Naive thymus-derived CD4-positive, alpha-beta T cell (primary cell): ENCODE data around the gene TXNRD2. TPM values are rescaled to one million over a fixed set of nuclear protein-coding genes. Genes with fewer than 3 reads are reported as not detected.

ENCODE experiments used
- ATAC-seq: fragments of 150-1000 bp; cut with Tn5 transposase; 2 replicates; pipeline ENCODE4 v1.10.0; 2021; ENCODE audit warnings: mild to moderate bottlenecking, moderate library complexity
- CTCF ChIA-PET: fragments of 350-600 bp; sonication (Branson Sonifier 250); formaldehyde crosslinking; loops from one replicate; lab custom pipeline; 2021; ENCODE audit warnings: antibody characterized with exemption; lab: Charles Lee
- POLR2A ChIA-PET: fragments of 350-600 bp; sonication (Branson Sonifier 250); formaldehyde crosslinking; loops from one replicate; lab custom pipeline; 2021; ENCODE audit warnings: antibody characterized with exemption, inconsistent platforms; lab: Charles Lee
- DNase-seq, 9 donors: peaks; one replicate each; pipeline versions ENCODE4 v3.0.0 to v3.0.0-alpha.2; 2020 to 2022; ENCODE audit warnings: mixed read lengths in 1 of 9
- H3K27ac ChIP-seq: one replicate; pipeline ENCODE4 v1.7.0; 2013; ENCODE audit warnings: mild to moderate bottlenecking, low read depth, low read length, moderate library complexity
- H3K27me3 ChIP-seq, 2 donors: one replicate each; pipeline ENCODE4 v1.7.0; 2013; ENCODE audit warnings: low read length in 2 of 2, mild to moderate bottlenecking in 2 of 2, moderate library complexity in 2 of 2; ENCODE audit not compliant: control insufficient read depth in 2 of 2, insufficient read depth in 2 of 2
- H3K36me3 ChIP-seq, 3 experiments: 1 replicate in 2 of 3; 2 replicates in 1 of 3; pipeline ENCODE4 v1.7.0; 2013; ENCODE audit warnings: low read length in 3 of 3, mild to moderate bottlenecking in 3 of 3, moderate library complexity in 1 of 3; ENCODE audit not compliant: insufficient read depth in 3 of 3, control insufficient read depth in 2 of 3
- H3K4me1 ChIP-seq, 2 donors: one replicate each; pipeline ENCODE4 v1.7.0; 2013; ENCODE audit warnings: low read length in 2 of 2, mild to moderate bottlenecking in 2 of 2, moderate library complexity in 1 of 2; ENCODE audit not compliant: control insufficient read depth in 2 of 2, insufficient read depth in 2 of 2
- H3K4me3 ChIP-seq: 2 replicates; pipeline ENCODE4 v1.7.0; 2013; ENCODE audit warnings: mild to moderate bottlenecking, low read length
- H3K9me3 ChIP-seq, 3 experiments: 1 replicate in 2 of 3; 2 replicates in 1 of 3; pipeline ENCODE4 v1.7.0; 2013; ENCODE audit warnings: low read length in 3 of 3; ENCODE audit not compliant: control insufficient read depth in 2 of 3
- H3K27ac Mint-ChIP-seq, 9 donors: one replicate each; pipeline ENCODE4 v1.8.0; 2020 to 2022; ENCODE audit warnings: mixed read lengths in 9 of 9, mild to moderate bottlenecking in 8 of 9, moderate library complexity in 5 of 9, inconsistent platforms in 2 of 9
- H3K27me3 Mint-ChIP-seq, 5 donors: one replicate each; pipeline ENCODE4 v1.8.0; 2021 to 2022; ENCODE audit warnings: mixed read lengths in 5 of 5, mild to moderate bottlenecking in 1 of 5
- H3K36me3 Mint-ChIP-seq, 5 donors: one replicate each; pipeline ENCODE4 v1.8.0; 2020 to 2022; ENCODE audit warnings: mixed read lengths in 5 of 5, mild to moderate bottlenecking in 3 of 5, inconsistent platforms in 1 of 5
- H3K4me1 Mint-ChIP-seq, 7 donors: one replicate each; pipeline ENCODE4 v1.8.0; 2020 to 2022; ENCODE audit warnings: mixed read lengths in 7 of 7, mild to moderate bottlenecking in 3 of 7, inconsistent platforms in 1 of 7
- H3K4me3 Mint-ChIP-seq, 10 donors: one replicate each; pipeline ENCODE4 v1.8.0; 2020 to 2022; ENCODE audit warnings: mild to moderate bottlenecking in 10 of 10, mixed read lengths in 10 of 10, moderate library complexity in 6 of 10, inconsistent platforms in 2 of 10
- H3K9me3 Mint-ChIP-seq, 11 donors: one replicate each; pipeline ENCODE4 v1.8.0; 2020 to 2022; ENCODE audit warnings: mixed read lengths in 11 of 11, mild to moderate bottlenecking in 4 of 11, inconsistent platforms in 1 of 11, moderate library complexity in 1 of 11
- intact Hi-C, 2 donors: fragments of 100-400 bp; cut with micrococcal nuclease; formaldehyde crosslinking; loops; one replicate each; pipeline ENCODE4 v1.15.1; 2023
- polyA plus RNA-seq, 2 donors: library from polyadenylated mRNA; unstranded; fragments of 300-500 nt; fragmentation: Illumina TruSeq; gene quantifications; one replicate each; pipeline ENCODE4 v1.2.3, GENCODE V29; 2021
- total RNA-seq, 6 experiments: library from RNA in 5 of 6; stranded (reverse) in 5 of 6; gene quantifications; 1 replicate in 5 of 6; 2 replicates in 1 of 6; pipeline ENCODE4 v1.2.3 and lab custom pipeline; 2021 to 2026

Gene TXNRD2
- total and polyA plus RNA-seq, 7 experiments from 2014 or later: 14.0 to 39.0 (median 26.1) TPM

GRCh38 chr22:19984201-19984753 lies 42.7 kb upstream of the TXNRD2 start:
- ATAC-seq (no peak), DNase-seq (no peak)
- no peaks in the 10 kb centered on the region for H3K36me3 Mint-ChIP-seq
- ChIA-PET CTCF (no interaction called here), POLR2A (no interaction called here)
- no peaks in the 10 kb centered on the region for H3K9me3 ChIP-seq
- H3K4me3 Mint-ChIP-seq: peak overlapping the region in 2 of 10 donors; percentile 4 to 63
- H3K27me3 Mint-ChIP-seq: peaks cover 0 to 7% (median 0%) of the 10 kb centered on the region in 5 donors
- no peaks in the 10 kb centered on the region for H3K4me1 ChIP-seq
- intact Hi-C loops: loop anchor here in 1 of 2 donors (10.0 kb wide), 1 partner anchor 311 kb away; no protein-coding TSS in a partner anchor
- H3K27ac ChIP-seq: no peak overlapping the region
- H3K9me3 Mint-ChIP-seq: no peaks in the 10 kb centered on the region
- no peaks in the 10 kb centered on the region for H3K36me3 ChIP-seq
- peaks cover 0 to 3% (median 2%) of the 10 kb centered on the region in 7 donors for H3K4me1 Mint-ChIP-seq
- no peak overlapping the region for H3K4me3 ChIP-seq
- H3K27ac Mint-ChIP-seq: no peak overlapping the region
- H3K27me3 ChIP-seq: no peaks in the 10 kb centered on the region

- no peaks in the 10 kb centered on the region for H3K36me3 ChIP-seq
- DNase-seq: no peak
- no peaks in the 10 kb centered on the region for H3K9me3 ChIP-seq
- H3K27ac Mint-ChIP-seq: no peak overlapping the region
- H3K9me3 Mint-ChIP-seq: no peaks in the 10 kb centered on the region
- H3K4me3 Mint-ChIP-seq: peak overlapping the region in 1 of 10 donors; percentile 23
- no peak overlapping the region for H3K27ac ChIP-seq
- ChIA-PET POLR2A (no interaction called here), CTCF (no interaction called here)
- no peak overlapping the region for H3K4me3 ChIP-seq
- peaks cover 0 to 3% (median 2%) of the 10 kb centered on the region in 7 donors for H3K4me1 Mint-ChIP-seq
- intact Hi-C loops: loop anchor here in 1 of 2 donors (10.0 kb wide), 1 partner anchor 311 kb away; no protein-coding TSS in a partner anchor
- no peaks in the 10 kb centered on the region for H3K36me3 Mint-ChIP-seq
- peaks cover 0 to 7% (median 0%) of the 10 kb centered on the region in 5 donors for H3K27me3 Mint-ChIP-seq
- ATAC-seq: no peak
- H3K4me1 ChIP-seq: no peaks in the 10 kb centered on the region
- H3K27me3 ChIP-seq: no peaks in the 10 kb centered on the region
Observed at GRCh38 chr22:19983741-19984140, 42.1 kb upstream of the TXNRD2 start.

DNA sequence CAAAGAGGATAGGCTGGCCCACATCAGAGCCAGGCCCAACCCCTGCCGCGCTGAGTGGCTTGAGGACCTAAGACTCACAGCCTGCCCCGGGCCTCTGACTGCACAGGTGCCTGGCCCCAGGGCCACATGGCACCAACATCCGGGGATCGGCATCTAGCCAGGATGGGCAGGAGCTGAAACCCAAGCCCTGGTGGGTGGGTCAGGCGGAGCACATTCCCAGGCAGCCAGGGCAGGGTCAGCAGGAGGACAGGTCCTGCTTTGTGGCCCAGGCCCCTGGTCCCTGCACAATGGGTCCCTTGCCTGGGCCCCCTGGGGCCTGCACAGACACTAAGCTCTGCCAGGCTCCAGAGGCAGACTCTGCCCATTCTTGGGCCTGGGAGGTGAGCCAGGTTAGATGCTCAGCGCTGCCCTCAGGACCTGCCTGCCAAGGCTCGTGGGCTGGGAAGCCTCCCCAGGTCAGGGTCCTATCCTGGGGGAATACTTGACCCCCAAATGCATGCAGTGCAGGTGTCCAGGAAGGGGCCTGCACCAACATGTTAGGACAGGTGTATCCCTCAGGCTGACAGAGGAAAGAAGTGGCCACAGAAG lies 41.5 kb upstream of the TXNRD2 start:
- H3K27me3 Mint-ChIP-seq: peaks cover 0 to 5% (median 0%) of the 10 kb centered on the region in 5 donors
- H3K27ac Mint-ChIP-seq: no peak overlapping the region
- ATAC-seq: no peak
- no peaks in the 10 kb centered on the region for H3K9me3 ChIP-seq
- no peak for DNase-seq
- intact Hi-C loops: loop anchor here in 1 of 2 donors (10.0 kb wide), 1 partner anchor 312 kb away; no protein-coding TSS in a partner anchor
- H3K4me3 Mint-ChIP-seq: no peak overlapping the region
- peaks cover 0 to 3% (median under 1%) of the 10 kb centered on the region in 7 donors for H3K4me1 Mint-ChIP-seq
- H3K27ac ChIP-seq: no peak overlapping the region
- ChIA-PET POLR2A (no interaction called here), CTCF (no interaction called here)
- H3K36me3 Mint-ChIP-seq: no peaks in the 10 kb centered on the region
- no peak overlapping the region for H3K4me3 ChIP-seq
- no peaks in the 10 kb centered on the region for H3K9me3 Mint-ChIP-seq
- H3K36me3 ChIP-seq: no peaks in the 10 kb centered on the region
- no peaks in the 10 kb centered on the region for H3K27me3 ChIP-seq
- H3K4me1 ChIP-seq: no peaks in the 10 kb centered on the region

GRCh38 chr22:19981961-19982920 lies 40.6 kb upstream of the TXNRD2 start:
- no peaks in the 10 kb centered on the region for H3K27me3 ChIP-seq
- ChIA-PET CTCF (no interaction called here), POLR2A (no interaction called here)
- Mint-ChIP-seq H3K4me1 (peaks cover 0 to 3% (median 0%) of the 10 kb centered on the region in 7 donors), H3K27ac (no peak overlapping the region), H3K36me3 (no peaks in the 10 kb centered on the region), H3K9me3 (no peaks in the 10 kb centered on the region), H3K27me3 (peaks cover 0 to 5% (median 0%) of the 10 kb centered on the region in 5 donors), H3K4me3 (no peak overlapping the region)
- H3K9me3 ChIP-seq: no peaks in the 10 kb centered on the region
- ATAC-seq (no peak), DNase-seq (no peak)
- intact Hi-C loops: loop anchor here in 1 of 2 donors (10.0 kb wide), 1 partner anchor 313 kb away; no protein-coding TSS in a partner anchor
- no peaks in the 10 kb centered on the region for H3K36me3 ChIP-seq
- H3K4me1 ChIP-seq: no peaks in the 10 kb centered on the region
- H3K27ac ChIP-seq: no peak overlapping the region
- no peak overlapping the region for H3K4me3 ChIP-seq

GRCh38 chr22:19981171-19981960 lies 39.7 kb upstream of the TXNRD2 start:
- no peak overlapping the region for H3K27ac ChIP-seq
- no peaks in the 10 kb centered on the region for H3K9me3 ChIP-seq
- no peak overlapping the region for H3K4me3 ChIP-seq
- Mint-ChIP-seq H3K36me3 (no peaks in the 10 kb centered on the region), H3K27ac (no peak overlapping the region), H3K4me3 (no peak overlapping the region), H3K4me1 (peaks cover 0 to 3% (median 0%) of the 10 kb centered on the region in 7 donors), H3K27me3 (peaks cover 0 to 4% (median 0%) of the 10 kb centered on the region in 5 donors), H3K9me3 (no peaks in the 10 kb centered on the region)
- no peak for ATAC-seq
- DNase-seq: no peak
- POLR2A ChIA-PET: no interaction called here
- H3K27me3 ChIP-seq: no peaks in the 10 kb centered on the region
- no peaks in the 10 kb centered on the region for H3K4me1 ChIP-seq
- no peaks in the 10 kb centered on the region for H3K36me3 ChIP-seq
- intact Hi-C loops: loop anchor here in 1 of 2 donors (10.0 kb wide), 1 partner anchor 313 kb away; no protein-coding TSS in a partner anchor
- CTCF ChIA-PET: no interaction called here

GRCh38 chr22:19980766-19981165 lies 39.1 kb upstream of the TXNRD2 start:
- no peak overlapping the region for H3K4me3 Mint-ChIP-seq
- ChIA-PET CTCF (no interaction called here), POLR2A (no interaction called here)
- H3K27me3 ChIP-seq: no peaks in the 10 kb centered on the region
- intact Hi-C loops: loop anchor here in 1 of 2 donors (10.0 kb wide), 1 partner anchor 314 kb away; no protein-coding TSS in a partner anchor
- H3K27me3 Mint-ChIP-seq: peaks cover 0 to 2% (median 0%) of the 10 kb centered on the region in 5 donors
- H3K27ac Mint-ChIP-seq: no peak overlapping the region
- ATAC-seq (no peak), DNase-seq (no peak)
- no peaks in the 10 kb centered on the region for H3K4me1 ChIP-seq
- no peak overlapping the region for H3K4me3 ChIP-seq
- H3K36me3 Mint-ChIP-seq: no peaks in the 10 kb centered on the region
- no peak overlapping the region for H3K27ac ChIP-seq
- peaks cover 0 to 3% (median 0%) of the 10 kb centered on the region in 7 donors for H3K4me1 Mint-ChIP-seq
- H3K36me3 ChIP-seq: no peaks in the 10 kb centered on the region
- H3K9me3 ChIP-seq: no peaks in the 10 kb centered on the region
- H3K9me3 Mint-ChIP-seq: no peaks in the 10 kb centered on the region
